GM23338 (cell line): ENCODE data around the gene CHD8.

Source experiments
- CREB1 ChIP-seq: fragments of 250-450 bp; sonication (Bioruptor Pico); IDR thresholded peaks from 2 replicates; pipeline ENCODE4 v1.5.0; 2020; ENCODE audit warnings: low read depth, mild to moderate bottlenecking, moderate library complexity
- EZH2 ChIP-seq: fragments of 200-600 bp; sonication (generic); IDR thresholded peaks from one replicate; pipeline ENCODE4 v1.8.0; 2017; ENCODE audit warnings: antibody characterized with exemption, mild to moderate bottlenecking, low read depth; ENCODE audit not compliant: unreplicated experiment
- JUNB ChIP-seq: IDR thresholded peaks from one replicate; pipeline ENCODE4 v1.6.1; 2016; ENCODE audit warnings: antibody characterized with exemption; ENCODE audit not compliant: unreplicated experiment
- NANOG ChIP-seq: IDR thresholded peaks from 2 replicates; pipeline ENCODE4 v1.6.1; 2016; ENCODE audit warnings: antibody characterized with exemption, borderline replicate concordance
- POLR2AphosphoS5 ChIP-seq: IDR thresholded peaks from 2 replicates; pipeline ENCODE4 v1.6.1; 2016; ENCODE audit warnings: antibody characterized with exemption, low read depth
- STAT1 ChIP-seq: IDR thresholded peaks from one replicate; pipeline ENCODE4 v1.6.1; 2016; ENCODE audit warnings: antibody characterized with exemption; ENCODE audit not compliant: unreplicated experiment
- TF ChIP-seq, protein P1 (sequence below), 2 experiments: fragments of 200-600 bp in 1 of 2; sonication (generic) in 1 of 2; conservative IDR thresholded peaks; 2 replicates each; pipeline versions ENCODE4 v1.5.1 to v1.6.1; 2016 to 2017; ENCODE audit warnings: antibody characterized with exemption in 2 of 2, low read depth in 2 of 2, mild to moderate bottlenecking in 2 of 2, moderate library complexity in 1 of 2

DNA sequence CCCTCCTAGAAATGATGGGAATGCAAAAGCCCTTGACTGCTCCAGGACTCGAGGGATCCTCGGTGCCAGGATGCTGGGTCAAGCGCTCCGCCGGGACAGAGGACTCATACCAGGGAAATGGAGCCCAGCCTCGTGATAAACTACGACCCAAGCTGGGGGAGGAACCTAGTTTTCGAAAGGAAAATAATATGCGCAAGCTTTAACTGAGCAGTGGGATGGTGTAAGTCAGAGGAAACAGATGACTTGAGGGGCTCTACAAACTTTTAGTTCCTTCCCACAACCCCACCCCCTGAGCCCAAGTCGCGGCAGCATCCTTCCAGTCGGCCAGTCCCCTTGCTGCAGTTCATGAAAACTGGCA is 71.5 kb downstream of the CHD8 start:
- TF ChIP-seq, protein P1, sequence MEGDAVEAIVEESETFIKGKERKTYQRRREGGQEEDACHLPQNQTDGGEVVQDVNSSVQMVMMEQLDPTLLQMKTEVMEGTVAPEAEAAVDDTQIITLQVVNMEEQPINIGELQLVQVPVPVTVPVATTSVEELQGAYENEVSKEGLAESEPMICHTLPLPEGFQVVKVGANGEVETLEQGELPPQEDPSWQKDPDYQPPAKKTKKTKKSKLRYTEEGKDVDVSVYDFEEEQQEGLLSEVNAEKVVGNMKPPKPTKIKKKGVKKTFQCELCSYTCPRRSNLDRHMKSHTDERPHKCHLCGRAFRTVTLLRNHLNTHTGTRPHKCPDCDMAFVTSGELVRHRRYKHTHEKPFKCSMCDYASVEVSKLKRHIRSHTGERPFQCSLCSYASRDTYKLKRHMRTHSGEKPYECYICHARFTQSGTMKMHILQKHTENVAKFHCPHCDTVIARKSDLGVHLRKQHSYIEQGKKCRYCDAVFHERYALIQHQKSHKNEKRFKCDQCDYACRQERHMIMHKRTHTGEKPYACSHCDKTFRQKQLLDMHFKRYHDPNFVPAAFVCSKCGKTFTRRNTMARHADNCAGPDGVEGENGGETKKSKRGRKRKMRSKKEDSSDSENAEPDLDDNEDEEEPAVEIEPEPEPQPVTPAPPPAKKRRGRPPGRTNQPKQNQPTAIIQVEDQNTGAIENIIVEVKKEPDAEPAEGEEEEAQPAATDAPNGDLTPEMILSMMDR (conservative IDR thresholded peaks at IDR 0.05; ENCODE audit: low read depth in 2 of 2): no peak
- no peak for TF ChIP-seq EZH2
- no peak for TF ChIP-seq CREB1
- TF ChIP-seq JUNB: no peak
- TF ChIP-seq NANOG: no peak
- TF ChIP-seq POLR2AphosphoS5: peak; percentile 68
- no peak for TF ChIP-seq STAT1
